CD4-positive, alpha-beta T cell treated with Interferon gamma for 1 hour (primary cell): ENCODE results near the gene KCNMB1.

Experiments used
- DNase-seq: peaks from one replicate; pipeline ENCODE4 v3.0.0-alpha.2; 2020

KCNMB1 gene

DNA sequence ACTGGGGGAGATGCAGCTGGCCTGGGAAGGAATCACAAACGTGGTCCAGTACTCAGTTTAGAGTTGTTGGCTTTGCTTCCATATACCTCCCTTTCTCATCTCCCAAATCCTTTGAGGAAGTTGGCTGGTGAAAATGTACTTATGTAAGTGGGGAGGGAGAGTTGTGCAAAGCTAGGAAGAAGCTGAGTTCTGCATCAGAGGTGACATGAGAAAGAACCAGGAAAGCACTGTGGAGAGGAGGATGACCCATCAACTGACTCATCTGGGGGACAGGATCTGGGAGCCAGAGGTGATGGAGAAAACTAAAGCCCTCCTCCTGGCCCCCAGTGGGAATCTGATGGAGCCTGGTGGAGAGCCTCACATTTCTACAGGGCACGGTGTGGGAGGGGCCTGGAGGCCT, 16.2 kb downstream of the KCNMB1 start:
- DNase-seq = no peak

DNA sequence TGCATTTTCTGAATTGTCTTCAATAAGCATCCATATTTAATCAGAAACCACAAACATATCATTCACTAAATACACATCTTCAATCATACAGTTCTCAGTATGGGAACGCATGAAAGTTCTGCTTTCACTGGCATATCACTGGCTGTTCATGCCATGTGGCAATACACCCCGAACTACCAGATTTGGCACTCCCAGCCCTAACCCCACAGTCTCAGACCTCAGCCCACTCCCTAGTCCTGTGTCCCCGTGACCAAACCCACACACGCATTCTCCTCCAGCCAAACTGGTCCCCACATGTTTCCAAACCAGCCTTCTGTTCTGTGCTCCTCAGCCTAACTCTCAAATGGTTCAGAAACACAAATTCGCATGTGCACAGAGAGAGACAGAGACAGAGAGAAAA, 20.6 kb downstream of the KCNMB1 start:
- no peak for DNase-seq

DNA sequence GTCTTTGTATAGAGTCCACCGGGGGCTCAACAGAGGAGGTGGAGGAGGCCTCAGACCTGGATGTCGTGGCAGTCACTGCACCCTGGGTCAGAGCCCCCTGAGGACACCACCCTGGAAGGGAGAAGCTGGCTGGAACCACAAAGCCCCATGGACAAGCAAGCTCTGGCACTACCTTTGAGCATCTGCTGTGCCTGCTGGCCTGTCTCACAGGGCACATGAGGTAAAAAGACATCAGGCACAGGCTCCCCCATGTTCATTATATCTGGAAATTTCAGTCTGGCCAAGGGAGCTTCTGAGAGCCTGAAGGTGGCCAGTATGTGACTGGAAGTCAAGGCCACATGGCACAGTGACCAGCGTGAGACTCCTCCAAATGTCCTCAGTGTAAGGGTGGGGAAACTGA, 22.9 kb downstream of the KCNMB1 start:
- DNase-seq = no peak

DNA sequence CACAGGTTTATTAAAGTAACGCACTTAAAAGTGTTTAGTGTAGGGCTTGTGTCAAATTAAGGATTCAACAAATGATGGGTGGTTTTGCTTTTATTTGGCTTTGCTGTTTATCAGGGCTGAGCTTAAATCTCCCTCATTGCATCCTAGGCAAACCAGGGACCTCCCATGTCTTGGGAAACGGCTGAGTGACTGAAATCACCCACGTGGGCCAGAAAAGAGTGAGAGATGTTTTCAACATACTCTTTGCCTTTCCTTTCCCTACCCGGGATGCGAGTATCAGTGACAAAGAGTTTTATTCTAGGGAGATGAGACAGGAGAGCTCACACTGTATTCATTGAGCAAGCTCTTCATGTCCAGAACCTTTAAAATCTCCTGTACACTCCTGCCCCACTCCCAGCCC, 23.3 kb downstream of the KCNMB1 start:
- DNase-seq = no peak

DNA sequence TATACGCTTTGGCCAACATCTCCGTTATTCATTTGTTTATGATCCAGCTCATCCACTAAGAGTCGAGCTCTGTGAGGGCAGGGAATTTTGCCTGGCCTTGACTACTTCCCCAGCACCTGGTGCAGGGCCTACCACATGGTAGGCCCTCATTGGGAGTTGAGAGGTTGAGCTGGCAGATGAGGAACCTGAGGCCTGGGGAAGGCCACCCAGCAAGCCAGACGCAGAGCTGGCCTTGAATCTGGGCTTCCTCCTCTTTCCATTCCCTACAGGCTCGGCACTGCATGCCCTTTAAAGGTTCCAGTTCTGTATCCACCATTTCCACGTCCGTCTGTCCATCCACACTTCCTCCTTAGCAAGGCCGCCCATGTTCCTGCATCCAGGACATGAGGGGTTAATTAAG, 24.2 kb downstream of the KCNMB1 start:
- no peak for DNase-seq

DNA sequence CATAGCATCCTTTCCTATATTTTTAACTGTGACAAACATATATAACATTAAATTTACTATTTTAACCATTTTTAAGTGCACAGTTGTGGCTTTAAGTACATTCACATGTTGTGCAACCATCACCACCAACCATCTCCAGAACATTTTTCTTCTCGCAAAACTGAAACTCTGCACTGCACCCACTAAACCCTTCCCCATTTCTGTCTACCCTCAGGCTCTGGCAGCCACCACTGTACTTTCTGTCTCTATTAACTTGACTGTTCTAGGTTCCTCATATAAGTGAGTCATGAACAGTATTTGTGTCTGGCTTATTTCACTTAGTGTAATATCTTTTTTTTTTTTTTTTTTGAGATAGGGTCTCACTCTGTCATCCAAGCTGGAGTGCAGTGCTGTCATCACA, 25.5 kb downstream of the KCNMB1 start:
- DNase-seq = peak; percentile 45

DNA sequence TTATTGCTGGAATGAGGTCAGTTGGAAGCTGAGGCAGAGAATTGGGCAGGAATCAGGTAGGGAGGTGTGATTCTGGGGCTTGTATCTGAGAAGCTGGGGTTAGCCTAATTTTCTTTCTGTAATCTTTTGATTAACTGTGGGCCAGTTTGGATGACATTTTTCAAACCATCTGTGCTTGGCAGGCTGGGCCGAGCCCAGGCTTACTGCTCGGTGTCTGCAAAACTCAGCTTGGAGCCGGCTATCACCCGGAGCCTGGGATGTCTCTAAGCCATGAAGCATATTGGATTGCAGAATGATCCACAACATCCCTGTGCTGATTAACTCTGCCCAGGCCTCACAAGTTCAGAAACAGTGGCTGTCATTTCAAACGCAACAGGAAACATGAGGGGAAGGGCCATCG, 26.5 kb downstream of the KCNMB1 start:
- DNase-seq = no peak

DNA sequence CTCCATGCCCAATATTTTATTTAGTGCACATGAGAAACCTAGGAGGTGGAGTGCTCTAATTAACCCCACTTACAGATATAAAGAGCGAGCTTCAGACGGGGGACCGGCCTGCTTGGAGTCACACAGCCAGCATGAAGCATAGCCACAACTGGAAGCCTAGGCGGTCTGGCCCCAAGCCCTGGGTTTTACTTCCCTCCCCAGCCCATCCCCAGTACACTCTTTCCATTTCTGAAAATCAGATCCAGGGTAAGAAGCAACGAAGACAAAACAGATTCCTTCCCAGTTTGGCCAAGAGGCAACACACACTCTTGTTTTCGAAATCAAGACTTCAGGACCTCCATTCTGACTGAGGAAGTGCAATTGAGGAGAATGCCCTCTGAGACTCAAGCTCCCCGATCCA, 27.1 kb downstream of the KCNMB1 start:
- no peak for DNase-seq

DNA sequence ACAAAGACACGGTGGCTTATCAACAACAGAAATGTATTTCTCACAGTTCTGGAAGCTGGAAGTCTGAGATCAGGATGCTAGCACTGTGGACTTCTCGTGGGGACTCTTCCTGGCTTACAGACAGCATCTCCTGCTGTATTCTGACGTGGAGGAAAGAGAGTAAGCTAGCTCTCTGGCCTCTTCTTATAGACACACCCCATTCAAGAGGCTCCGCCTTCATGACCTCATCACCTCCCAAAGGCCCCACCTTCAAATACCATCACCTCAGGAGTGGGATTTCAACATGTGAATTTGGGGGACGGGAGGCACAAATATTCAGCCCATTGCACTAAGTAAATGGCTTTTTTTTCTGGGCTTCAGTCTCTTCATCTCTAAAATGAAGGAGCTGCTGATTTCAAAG, 27.6 kb downstream of the KCNMB1 start:
- DNase-seq = no peak

DNA sequence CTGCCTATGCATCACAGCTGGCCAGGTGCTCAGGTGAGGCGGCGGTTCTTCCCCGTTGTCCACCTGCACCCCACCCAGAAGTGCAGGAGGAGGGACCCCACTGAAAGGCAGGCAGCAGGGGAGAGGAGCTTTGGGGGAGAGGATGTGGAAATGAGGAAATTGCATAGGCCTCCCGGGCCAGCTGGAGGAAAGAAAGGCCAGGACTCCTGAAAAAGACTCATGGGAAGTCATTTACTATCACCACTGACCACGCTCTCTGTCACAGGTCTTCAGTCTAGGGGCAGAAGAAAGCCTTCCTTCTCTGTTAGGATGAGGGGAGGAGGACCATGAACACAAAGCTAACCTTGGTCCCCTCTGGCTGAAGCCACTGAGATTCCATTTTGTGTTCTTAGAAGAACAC, 28.1 kb downstream of the KCNMB1 start:
- DNase-seq = no peak

DNA sequence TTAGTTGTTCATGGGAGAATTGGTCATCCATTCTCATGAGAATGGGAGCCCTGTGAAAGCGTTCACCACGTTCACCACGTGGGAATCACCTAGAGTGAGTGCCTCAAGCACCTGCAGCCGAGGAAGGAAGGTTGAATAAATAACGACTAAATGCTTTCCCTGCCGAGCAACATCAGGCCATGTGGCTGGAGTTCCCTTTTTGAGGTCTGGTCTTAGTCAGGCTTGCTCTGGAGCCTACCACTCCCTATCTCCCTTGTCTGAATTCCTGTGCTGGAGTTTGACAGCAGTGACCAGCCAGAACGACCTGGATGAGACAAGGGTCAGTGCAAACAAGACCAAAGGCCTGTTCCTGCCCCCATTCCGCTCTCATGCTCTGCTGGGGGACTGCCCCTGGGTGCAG, 28.5 kb downstream of the KCNMB1 start:
- no peak for DNase-seq

DNA sequence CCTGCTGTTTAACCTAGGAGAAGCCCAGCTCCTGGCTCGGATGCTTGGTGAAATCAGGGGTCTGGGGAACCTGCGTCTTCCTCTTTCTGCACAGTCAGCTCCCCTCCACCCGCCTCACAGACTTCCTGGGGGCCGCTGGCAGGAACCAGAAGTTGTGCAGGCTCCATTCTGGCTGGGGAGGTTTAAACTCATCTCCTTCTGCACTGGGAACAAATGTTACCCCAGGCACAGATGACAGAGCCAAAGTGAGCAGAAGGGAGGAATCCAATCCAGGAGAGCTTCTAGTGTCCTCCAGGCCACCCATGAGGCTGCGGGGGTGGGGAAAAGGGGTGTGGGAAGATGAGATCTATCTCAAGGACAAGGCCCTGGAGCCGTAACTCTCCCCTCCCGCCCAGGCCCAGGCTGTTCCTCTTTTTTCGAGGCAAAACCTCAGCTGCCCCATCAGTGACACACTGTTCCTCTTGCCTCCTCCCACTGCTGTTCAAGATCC, 31.2 kb downstream of the KCNMB1 start:
- peak; percentile 50 for DNase-seq

DNA sequence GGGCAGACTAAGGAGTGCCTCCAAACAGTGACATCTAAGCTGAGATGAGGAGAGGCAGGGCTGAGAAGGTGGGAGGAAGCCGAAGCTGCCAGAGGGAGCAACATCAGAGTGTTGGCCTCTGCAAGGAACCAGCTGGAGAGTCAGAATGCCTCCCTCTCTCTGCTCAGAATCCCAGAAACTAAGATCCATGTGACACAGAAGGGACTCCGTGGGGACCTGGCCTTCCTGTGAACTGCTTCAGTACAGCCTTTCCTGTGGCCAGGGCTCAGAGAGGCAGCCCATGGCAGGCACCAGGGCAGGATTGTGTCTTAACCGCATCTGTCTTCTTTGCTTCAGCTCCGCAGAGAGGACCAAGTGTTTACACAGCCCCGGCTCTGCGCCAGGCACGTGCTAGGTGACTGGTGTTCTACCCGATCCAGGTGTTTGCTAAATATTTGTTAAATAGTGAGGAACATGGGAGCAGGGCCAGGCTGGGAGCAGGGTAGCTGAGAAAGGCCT, 33.5 kb downstream of the KCNMB1 start:
- no peak for DNase-seq

DNA sequence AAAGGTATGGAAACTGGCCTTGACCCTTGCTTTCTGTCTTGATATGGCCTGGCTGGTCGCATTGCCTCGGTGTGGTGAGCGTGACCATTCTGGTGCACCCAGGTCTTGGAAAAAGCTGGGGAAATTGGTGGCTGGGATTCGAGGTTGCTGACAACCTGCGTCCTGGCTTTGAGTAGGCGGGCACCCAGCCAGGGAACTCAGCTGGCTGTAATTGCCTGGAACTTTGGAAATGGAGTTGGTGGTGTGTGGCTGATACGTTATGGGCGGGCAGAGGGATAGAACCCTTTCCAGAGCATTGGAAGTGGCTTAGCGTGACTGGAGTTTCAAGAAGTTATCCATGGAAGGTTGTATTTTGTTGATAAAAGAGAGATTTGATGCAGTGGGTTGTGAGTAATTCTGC, 35.2 kb downstream of the KCNMB1 start:
- no peak for DNase-seq

DNA sequence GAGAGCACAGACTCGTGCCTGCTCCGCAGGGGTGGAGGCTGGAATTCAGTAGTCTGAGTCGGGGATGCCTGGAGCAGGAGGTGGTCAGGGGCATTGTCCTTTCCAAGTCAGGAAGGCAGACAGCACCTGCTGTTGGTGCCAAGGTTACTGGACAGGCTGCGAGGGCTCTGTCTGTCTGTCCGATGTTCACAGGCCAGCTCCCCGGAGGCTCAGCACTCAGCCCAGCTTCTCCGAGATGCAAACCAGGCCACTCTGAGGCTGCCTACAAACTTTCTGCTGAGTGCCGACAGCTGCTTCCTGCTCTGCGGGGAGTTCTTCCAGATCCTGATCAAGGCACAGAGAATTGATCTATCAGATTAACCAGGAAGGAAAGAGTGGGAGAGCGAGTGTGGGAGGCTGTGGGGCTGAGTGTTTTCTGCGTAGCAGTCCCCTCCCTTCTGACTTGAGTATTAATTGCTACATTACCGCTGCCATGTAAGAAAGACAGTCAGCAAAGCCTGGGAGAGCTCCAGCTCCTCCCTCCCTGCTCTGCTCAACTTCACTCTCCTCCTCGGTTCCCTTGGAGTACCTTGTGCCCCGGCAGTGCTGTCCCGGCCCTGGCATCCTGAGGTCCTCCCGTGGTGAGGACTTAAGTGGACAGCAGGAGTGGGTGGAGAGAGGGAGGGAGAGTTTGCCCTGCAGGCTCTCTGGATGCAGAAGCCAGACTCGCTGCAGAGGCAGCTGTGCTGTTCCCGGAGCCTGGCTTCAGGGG, 36.0 kb downstream of the KCNMB1 start:
- no peak for DNase-seq

DNA sequence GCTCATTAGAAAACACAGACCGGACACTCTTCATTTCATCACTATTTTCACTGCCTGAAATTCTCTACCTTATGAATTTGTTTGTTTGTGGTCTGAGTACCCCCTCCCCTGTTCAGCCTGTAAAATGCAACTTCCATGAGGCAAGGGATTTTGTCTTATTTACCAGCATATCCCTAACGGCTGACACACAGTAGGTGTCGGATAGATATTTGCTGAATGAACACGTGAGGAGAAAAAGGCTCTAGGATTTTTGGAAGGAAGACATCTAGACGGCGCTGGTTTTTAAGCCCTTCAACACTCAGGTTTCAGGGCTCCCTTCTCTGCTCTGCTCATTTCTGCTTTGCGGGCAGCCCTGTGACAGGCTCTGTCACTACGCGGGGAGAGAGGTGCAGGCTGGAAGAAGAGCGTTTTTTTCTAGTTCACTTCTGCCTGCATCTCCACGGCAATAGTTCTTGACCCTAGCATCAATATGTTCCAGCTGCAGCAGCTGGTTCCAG, 41.0 kb downstream of the KCNMB1 start:
- DNase-seq = no peak

DNA sequence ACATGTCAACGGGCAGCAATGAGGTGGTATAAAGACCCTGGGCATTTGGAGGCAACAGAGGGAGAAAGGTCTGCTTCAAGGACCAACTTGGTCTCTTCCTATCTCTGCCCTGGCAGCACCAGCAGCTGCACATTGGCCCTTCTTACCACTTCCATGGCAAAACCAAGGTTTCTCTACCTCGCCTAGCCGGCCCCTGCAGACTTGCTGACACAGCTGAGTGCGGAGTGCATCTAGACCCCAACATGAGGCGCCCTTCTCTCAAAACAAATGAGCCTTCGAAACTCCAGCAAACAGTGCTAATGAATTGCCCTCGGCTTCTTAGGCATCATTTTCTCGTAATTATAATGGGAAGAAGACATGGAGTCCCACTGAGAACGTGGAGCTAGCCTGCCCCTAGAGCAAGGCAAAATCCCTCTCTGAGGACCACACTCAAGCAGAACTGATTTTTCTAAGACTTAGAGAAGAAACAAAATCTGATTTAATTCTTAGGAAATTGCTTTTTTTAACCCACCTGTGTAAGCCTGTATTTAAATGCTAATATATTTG, 42.1 kb downstream of the KCNMB1 start:
- DNase-seq = no peak

DNA sequence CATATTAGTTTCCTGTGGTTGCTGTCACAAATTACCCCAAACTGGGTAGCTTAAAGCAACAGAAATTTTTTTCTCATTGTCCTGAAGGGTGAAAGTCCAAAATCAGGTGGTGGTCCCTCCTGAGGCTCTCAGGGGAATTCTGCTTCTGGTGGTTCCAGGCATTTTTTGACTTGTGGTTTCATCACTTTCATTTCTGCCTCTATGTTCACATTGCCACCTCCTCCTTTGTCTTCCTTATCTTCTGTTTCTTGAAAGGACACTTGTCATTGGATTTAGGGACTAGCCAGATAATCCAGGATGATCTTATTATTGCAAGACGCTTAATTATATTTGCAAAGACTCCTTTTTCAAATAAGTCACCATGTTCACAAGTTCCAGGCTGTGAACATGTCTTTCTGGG, 43.2 kb downstream of the KCNMB1 start:
- no peak for DNase-seq

DNA sequence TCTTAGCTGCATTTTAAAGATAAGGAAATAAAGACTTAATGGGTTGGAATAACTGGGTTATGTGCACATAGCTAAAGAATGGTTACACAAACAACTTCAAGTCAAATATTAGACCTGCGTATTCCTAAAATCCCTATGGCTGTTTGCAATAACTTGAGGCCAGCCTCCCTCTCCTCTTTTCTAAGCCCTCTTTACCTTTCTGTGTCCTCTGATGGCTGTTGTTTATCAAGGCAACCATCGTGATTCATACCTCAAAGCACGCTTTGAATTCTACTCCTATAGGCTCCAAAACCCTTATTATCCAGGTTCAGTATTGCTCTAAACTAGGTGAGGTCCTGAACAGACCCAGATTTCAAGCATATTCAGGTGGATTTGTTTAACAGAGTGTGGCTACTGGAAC, 46.0 kb downstream of the KCNMB1 start:
- DNase-seq = no peak

DNA sequence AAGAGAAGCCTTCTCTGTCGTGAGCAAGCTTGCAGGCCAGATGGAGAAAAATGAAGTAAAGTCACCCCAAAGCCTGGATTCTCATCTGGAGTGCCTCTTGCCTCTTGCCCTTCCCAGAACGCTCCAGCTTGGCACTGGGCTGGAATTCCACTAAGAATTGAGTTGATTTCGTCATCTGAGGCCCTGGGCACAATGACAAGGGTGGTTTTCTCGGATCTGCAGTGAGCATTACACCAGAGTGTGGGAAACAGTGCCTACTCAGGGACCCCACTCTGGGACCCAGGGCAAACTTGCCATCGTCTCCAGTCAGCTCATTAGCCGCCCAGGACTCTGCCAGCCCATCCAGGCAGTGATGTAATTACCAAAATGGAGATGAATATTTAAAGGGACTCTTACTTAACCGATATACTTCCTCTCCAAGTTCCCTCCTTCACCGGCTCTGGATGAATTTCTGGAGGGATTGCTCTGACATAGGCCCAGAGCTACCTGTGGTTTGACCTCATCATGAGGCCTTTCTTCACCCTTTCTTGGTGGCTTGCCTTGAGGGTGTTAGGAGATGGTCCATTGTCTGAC, 46.9 kb downstream of the KCNMB1 start:
- no peak for DNase-seq

DNA sequence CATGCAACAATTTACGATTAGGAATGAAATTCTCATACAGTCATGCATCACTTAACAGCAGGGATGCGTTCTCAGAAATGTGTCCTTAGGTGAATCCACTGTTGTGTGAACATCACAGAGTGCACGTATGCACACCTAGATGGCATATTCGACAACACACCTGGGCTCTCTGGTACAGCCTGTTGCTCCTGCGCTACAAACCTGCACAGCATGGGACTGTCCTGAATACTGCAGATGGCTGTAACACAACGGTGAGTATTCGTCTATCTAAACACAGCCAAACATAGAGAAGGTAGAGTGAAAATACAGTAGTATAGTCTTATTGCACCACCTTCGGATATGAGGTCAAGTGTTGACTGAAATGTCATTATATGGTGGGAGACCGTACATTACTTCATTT, 47.6 kb downstream of the KCNMB1 start:
- DNase-seq = no peak

DNA sequence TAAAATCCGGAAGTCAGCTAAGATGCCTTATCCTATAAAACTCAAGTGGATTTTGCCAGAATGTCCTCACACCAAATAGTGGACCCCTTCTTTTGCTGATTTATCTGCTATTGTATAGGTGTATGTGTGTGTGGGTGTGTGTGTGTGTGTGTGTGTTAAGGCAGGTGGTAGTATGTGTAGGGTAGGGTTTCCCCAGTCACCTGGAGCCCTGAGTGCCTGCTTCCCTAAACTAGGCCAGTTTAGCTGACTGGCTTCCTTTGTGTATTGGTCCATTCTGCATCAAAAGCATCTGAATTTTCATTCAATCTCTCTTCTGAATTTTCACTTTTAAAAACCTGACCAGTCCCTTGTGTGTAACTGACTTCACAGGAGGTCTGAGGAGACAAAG, 49.4 kb downstream of the KCNMB1 start:
- DNase-seq = no peak

DNA sequence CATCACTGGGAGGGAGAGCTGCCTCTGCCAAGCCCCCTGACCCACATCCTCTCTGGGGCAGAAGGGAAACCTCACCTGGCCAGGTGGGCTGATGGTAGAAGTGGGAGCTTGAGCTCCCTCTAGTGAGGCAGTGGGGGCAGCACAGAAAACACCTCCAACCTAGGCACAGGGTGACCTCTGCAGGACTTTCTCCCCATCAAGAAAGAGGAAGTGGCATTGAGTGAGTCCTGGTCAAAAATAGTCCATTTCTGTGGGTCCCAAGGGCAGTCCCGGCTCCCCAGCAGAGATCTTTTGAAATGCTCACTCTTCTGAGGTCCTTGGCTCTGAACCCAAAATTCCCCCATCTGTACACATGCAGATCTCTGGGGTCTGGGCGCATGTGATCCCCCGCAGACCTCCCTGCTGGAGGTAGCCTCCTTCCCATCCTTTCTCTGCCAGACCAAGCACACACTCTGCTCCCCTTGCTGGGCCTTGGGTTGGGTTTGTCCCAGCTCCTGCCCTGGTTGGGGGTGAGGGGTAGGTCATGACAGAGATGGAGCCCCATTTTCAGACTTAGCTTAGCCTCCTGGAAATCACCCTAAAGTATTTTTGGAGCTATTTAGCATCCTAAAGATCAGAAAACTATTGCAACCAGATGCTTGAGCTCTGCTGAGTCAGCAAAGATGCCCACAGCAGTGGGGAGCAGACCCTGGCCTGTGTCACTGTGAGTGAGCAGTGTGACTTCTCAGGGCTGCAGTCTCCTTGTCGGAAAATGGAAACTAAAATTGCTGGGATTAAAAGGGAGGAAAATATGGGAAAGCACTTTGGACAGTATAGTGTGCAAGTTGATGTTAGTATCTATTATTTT, 50.0 kb downstream of the KCNMB1 start:
- peak; percentile 73 for DNase-seq
